Measurements from ENCODE around the gene UNC93B1.

UNC93B1 gene

GRCh38 chr11:68003846-68004550 is at the start of gene UNC93B1:
TSS of gene UNC93B1 (minus strand) at chr11:68004097. CDS start at chr11:68004043, 54 bp downstream.
- DNase-seq, result peak in 33 of 51 donors; percentile 26 to 70 (median 51)

- DNase-seq, result no peak
Measured at GRCh38 chr11:68053117-68053516, 49.2 kb upstream of the UNC93B1 start.

- no peak for DNase-seq
Measured at GRCh38 chr11:68052137-68052873, 48.4 kb upstream of the UNC93B1 start.

GRCh38 chr11:68051191-68052136 is 47.6 kb upstream of the UNC93B1 start:
- DNase-seq, result no peak

GRCh38 chr11:68050371-68050841 is 46.5 kb upstream of the UNC93B1 start:
- DNase-seq, result no peak

- peak in 1 of 51 donors; percentile 21 for DNase-seq
Measured at GRCh38 chr11:68049509-68050370, 45.8 kb upstream of the UNC93B1 start.

- no peak for DNase-seq
Measured at GRCh38 chr11:68048681-68049508, 45.0 kb upstream of the UNC93B1 start.

GRCh38 chr11:68047437-68048290 is 43.8 kb upstream of the UNC93B1 start:
- peak in 5 of 51 donors; percentile 15 to 35 (median 26) for DNase-seq

- DNase-seq, result no peak
Measured at GRCh38 chr11:68044898-68045351, 41.0 kb upstream of the UNC93B1 start.

- no peak for DNase-seq
Measured at GRCh38 chr11:68044145-68044813, 40.4 kb upstream of the UNC93B1 start.

- DNase-seq, result no peak
Measured at GRCh38 chr11:68043349-68044144, 39.6 kb upstream of the UNC93B1 start.

- no peak for DNase-seq
Measured at GRCh38 chr11:68043029-68043348, 39.1 kb upstream of the UNC93B1 start.

GRCh38 chr11:68042219-68043028 is 38.5 kb upstream of the UNC93B1 start:
- peak in 1 of 51 donors; percentile 88 for DNase-seq

GRCh38 chr11:68041617-68042218 is 37.8 kb upstream of the UNC93B1 start:
- no peak for DNase-seq

GRCh38 chr11:68040957-68041591 is 37.2 kb upstream of the UNC93B1 start:
- no peak for DNase-seq
